Fibroblast of pulmonary artery (primary cell): ENCODE results near the gene ZNF862.
A peak's percentile ranks its signal among the peaks of the same experiment; 100 is the strongest.

Experiments used
- DNase-seq: peaks from one replicate; pipeline ENCODE4 v3.0.0-alpha.2; 2010; ENCODE audit warnings: low read depth
- H3K4me3 ChIP-seq: replicated peaks from 2 replicates; pipeline ENCODE4 v1.5.1; 2011; ENCODE audit warnings: low read depth, mild to moderate bottlenecking, control low read depth, low read length, moderate library complexity
- CTCF ChIP-seq: IDR thresholded peaks from 2 replicates; pipeline ENCODE4 v1.5.1; 2011; ENCODE audit warnings: mild to moderate bottlenecking, control low read depth, low read length, inconsistent platforms; ENCODE audit errors: missing control alignments

ZNF862 gene

GRCh38 chr7:149859876-149860275 is 21.7 kb downstream of the ZNF862 start:
- H3K4me3 ChIP-seq, result no peak overlapping the region
- TF ChIP-seq CTCF, result no peak
- DNase-seq, result no peak

GRCh38 chr7:149860821-149861727 is 22.9 kb downstream of the ZNF862 start:
- no peak for DNase-seq
- no peak overlapping the region for H3K4me3 ChIP-seq
- peak; percentile 28 for TF ChIP-seq CTCF

GRCh38 chr7:149861728-149862045 is 23.5 kb downstream of the ZNF862 start:
- no peak for DNase-seq
- no peak for TF ChIP-seq CTCF
- no peak overlapping the region for H3K4me3 ChIP-seq

GRCh38 chr7:149862156-149862555 is 24.0 kb downstream of the ZNF862 start:
- TF ChIP-seq CTCF, result no peak
- no peak for DNase-seq
- H3K4me3 ChIP-seq, result no peak overlapping the region

GRCh38 chr7:149863500-149863899 is 25.3 kb downstream of the ZNF862 start:
- no peak for DNase-seq
- H3K4me3 ChIP-seq, result no peak overlapping the region
- no peak for TF ChIP-seq CTCF

- no peak overlapping the region for H3K4me3 ChIP-seq
- TF ChIP-seq CTCF, result no peak
- DNase-seq, result no peak
These were observed 25.8 kb downstream of the ZNF862 start for GRCh38 chr7:149864023-149864422.

- no peak for TF ChIP-seq CTCF
- DNase-seq, result no peak
- no peak overlapping the region for H3K4me3 ChIP-seq
These were observed 26.6 kb downstream of the ZNF862 start for GRCh38 chr7:149864751-149865150.
